K562 (cell line): ENCODE data around the gene C6orf58. TPM values are rescaled to one million over a fixed set of nuclear protein-coding genes. Genes with fewer than 3 reads are reported as not detected.

Source experiments
- ATAC-seq: fragments of 200-7000 bp; cut with Tn5 transposase; 3 replicates; pipeline ENCODE4 v1.9.1; 2020; ENCODE audit warnings: moderate library complexity
- BruUV-seq: library from RNA; stranded (reverse); fragments of 400-500 nt; replicated peaks from 2 replicates; lab custom pipeline; 2021; lab: Mats Ljungman, UMichigan
- CTCF ChIA-PET: fragments of 300-600 bp; formaldehyde crosslinking; extraction: SDS; loops from one replicate; lab custom pipeline; 2021; ENCODE audit warnings: low intra/inter-chr PET ratio; lab: Yijun Ruan, JAX
- POLR2A ChIA-PET: fragments of 300-600, 350-650 bp; sonication (Branson Sonifier 250); formaldehyde crosslinking; extraction: SDS; loops from one replicate; lab custom pipeline; 2021; ENCODE audit warnings: antibody characterized with exemption, inconsistent platforms; lab: Yijun Ruan, JAX
- DNase-seq, 4 experiments: peaks; one replicate each; pipeline versions ENCODE4 v3.0.0 to v3.0.0-alpha.2; 2011 to 2018; ENCODE audit warnings: low spot score in 3 of 4, mixed read lengths in 3 of 4; ENCODE audit errors: extremely low read depth in 1 of 4
- FAIRE-seq: peaks from 2 replicates; lab custom pipeline; 2011; peaks lifted over from hg19 to GRCh38; lab: Jason Lieb, UNC
- H2AFZ ChIP-seq: 2 replicates; pipeline ENCODE4 v1.6.0; 2011; ENCODE audit warnings: low read depth, low read length, control low read depth, inconsistent platforms
- H3K27ac ChIP-seq: fragments of 200-600 bp; 3 replicates; pipeline ENCODE4 v1.8.0; 2011; ENCODE audit warnings: low read depth, mild to moderate bottlenecking, control low read depth, inconsistent platforms, low read length, moderate library complexity, mixed read lengths; ENCODE audit errors: extremely low read depth
- H3K27me3 ChIP-seq, 2 experiments: fragments of 300-600 bp in 1 of 2; 2 replicates in 1 of 2; 3 replicates in 1 of 2; pipeline versions ENCODE4 v1.6.0 to v1.8.0; 2011; ENCODE audit warnings: inconsistent platforms in 2 of 2, low read length in 2 of 2, mild to moderate bottlenecking in 1 of 2, mixed read lengths in 1 of 2, moderate library complexity in 1 of 2; ENCODE audit not compliant: control insufficient read depth in 2 of 2, insufficient read depth in 2 of 2
- H3K36me3 ChIP-seq: fragments of 300-600 bp; 3 replicates; pipeline ENCODE4 v1.8.0; 2011; ENCODE audit warnings: mild to moderate bottlenecking, low read length, inconsistent platforms; ENCODE audit not compliant: control insufficient read depth, insufficient read depth
- H3K4me1 ChIP-seq, 2 experiments: fragments of 200-600 bp in 1 of 2; replicated peaks in 1 of 2; 2 replicates in 1 of 2; 3 replicates in 1 of 2; pipeline versions ENCODE4 v1.5.1 to v1.8.0; 2011; ENCODE audit warnings: inconsistent platforms in 2 of 2, low read length in 2 of 2, mild to moderate bottlenecking in 1 of 2, mixed read lengths in 1 of 2, moderate library complexity in 1 of 2; ENCODE audit not compliant: control insufficient read depth in 2 of 2, insufficient read depth in 2 of 2
- H3K4me2 ChIP-seq: 2 replicates; pipeline ENCODE4 v1.6.1; 2011; ENCODE audit warnings: low read length, control low read depth, inconsistent platforms, mixed read lengths; ENCODE audit not compliant: insufficient read depth
- H3K4me3 ChIP-seq: fragments of 200-600 bp; sonication (generic), shearing (Covaris generic); 2 replicates; pipeline ENCODE4 v1.5.1; 2016; ENCODE audit warnings: control low read depth, inconsistent platforms
- H3K79me2 ChIP-seq: fragments of 200-600 bp; 3 replicates; pipeline ENCODE4 v1.8.0; 2011; ENCODE audit warnings: low read length, inconsistent platforms; ENCODE audit not compliant: control insufficient read depth, insufficient read depth
- H3K9ac ChIP-seq, 2 experiments: 2 replicates each; pipeline versions ENCODE4 v1.6.0 to v1.6.1; 2011; ENCODE audit warnings: low read depth in 2 of 2, low read length in 2 of 2, control low read depth in 1 of 2, inconsistent platforms in 1 of 2, mild to moderate bottlenecking in 1 of 2, mixed read lengths in 1 of 2; ENCODE audit not compliant: insufficient read depth in 1 of 2
- H3K9me1 ChIP-seq: one replicate; pipeline ENCODE4 v1.6.0; 2011; ENCODE audit warnings: inconsistent platforms, mild to moderate bottlenecking, low read length, moderate library complexity; ENCODE audit not compliant: control insufficient read depth, insufficient read depth
- H3K9me3 ChIP-seq: replicated peaks from 2 replicates; pipeline ENCODE4 v1.5.1; 2011; ENCODE audit warnings: low read depth, low read length, inconsistent platforms; ENCODE audit not compliant: control insufficient read depth, insufficient read depth
- H4K20me1 ChIP-seq: replicated peaks from 2 replicates; pipeline ENCODE4 v1.6.1; 2011; ENCODE audit warnings: low read length, inconsistent platforms, mixed read lengths; ENCODE audit not compliant: control insufficient read depth, insufficient read depth
- BHLHE40 ChIP-seq: IDR thresholded peaks from 2 replicates; pipeline ENCODE4 v1.6.1; 2011; ENCODE audit warnings: low read length, improper control_type of control experiment
- MCM2 ChIP-seq: fragments of 450-650 bp; IDR thresholded peaks from 2 replicates; pipeline ENCODE4 v1.6.1; 2017; ENCODE audit warnings: low read depth, mild to moderate bottlenecking
- RAD21 ChIP-seq, 2 experiments: fragments of 250-450 bp in 1 of 2; fragments of 450-650 bp in 1 of 2; sonication (Bioruptor Pico) in 1 of 2; formaldehyde crosslinking in 1 of 2; IDR thresholded peaks in 1 of 2; conservative IDR thresholded peaks in 1 of 2; 2 replicates each; pipeline versions ENCODE4 v1.4.0 to v1.8.0; 2020 to 2022; ENCODE audit warnings: mild to moderate bottlenecking in 2 of 2, moderate library complexity in 1 of 2
- TBL1XR1 ChIP-seq, 2 experiments: IDR thresholded peaks; 2 replicates each; pipeline ENCODE4 v1.6.1; 2012; ENCODE audit warnings: improper control_type of control experiment in 2 of 2, low read length in 2 of 2, mild to moderate bottlenecking in 1 of 2
- TFAM ChIP-seq: fragments of 250-450 bp; sonication (Bioruptor Pico); conservative IDR thresholded peaks from 2 replicates; pipeline ENCODE4 v1.5.0; 2021; ENCODE audit warnings: mild to moderate bottlenecking, moderate library complexity
- WGBS: fragments of 100-300 bp; shearing (Covaris generic); methylation state at CpG from one replicate; pipeline ENCODE4 v1.1.6; 2016; ENCODE audit warnings: low coverage, mixed read lengths; ENCODE audit not compliant: insufficient coverage; ENCODE audit errors: missing lambda C conversion rate; 5-methylcytosine and 5-hydroxymethylcytosine counted together
- in situ Hi-C: fragments of 300-500 bp; cut with MboI; formaldehyde crosslinking; loops from 4 replicates; pipeline ENCODE4 v1.15.0; 2018; ENCODE audit warnings: inconsistent platforms, mixed read lengths
- intact Hi-C: fragments of 100-400 bp; cut with micrococcal nuclease; formaldehyde crosslinking; loops from 2 replicates; pipeline ENCODE4 v1.14.2; 2022
- polyA plus RNA-seq, 8 experiments: library from polyadenylated mRNA; depleted of rRNA in 4 of 8; stranded (reverse) in 5 of 8; unstranded in 3 of 8; fragments of >200 nt; fragmentation: Nextera tagmentation in 2 of 8; fragmentation: Illumina TruSeq in 1 of 8; extraction: Ambion mirVana in 2 of 8; extraction: Trizol in 1 of 8; gene quantifications; 2 replicates each; pipeline versions ENCODE4 v1.2.1 to v1.2.3, GENCODE V29; 2011 to 2014; ENCODE audit warnings: inconsistent platforms in 1 of 8, missing spikeins in 1 of 8
- total RNA-seq, 7 experiments: library from RNA; depleted of rRNA in 6 of 7; stranded (reverse); fragments of >200 nt in 6 of 7; fragmentation: Illumina TruSeq in 2 of 7; extraction: Trizol in 2 of 7; gene quantifications; 2 replicates each; pipeline versions ENCODE4 v1.2.1 to v1.2.3, GENCODE V29; 2011 to 2021; ENCODE audit warnings: low replicate concordance in 1 of 7

The C6orf58 gene
- total and polyA plus RNA-seq, 9 of the 15 experiments (the other 6 are each of a cell fraction or from before 2014, with no cell fraction given) = 0.04 TPM; not detected in 8

DNA sequence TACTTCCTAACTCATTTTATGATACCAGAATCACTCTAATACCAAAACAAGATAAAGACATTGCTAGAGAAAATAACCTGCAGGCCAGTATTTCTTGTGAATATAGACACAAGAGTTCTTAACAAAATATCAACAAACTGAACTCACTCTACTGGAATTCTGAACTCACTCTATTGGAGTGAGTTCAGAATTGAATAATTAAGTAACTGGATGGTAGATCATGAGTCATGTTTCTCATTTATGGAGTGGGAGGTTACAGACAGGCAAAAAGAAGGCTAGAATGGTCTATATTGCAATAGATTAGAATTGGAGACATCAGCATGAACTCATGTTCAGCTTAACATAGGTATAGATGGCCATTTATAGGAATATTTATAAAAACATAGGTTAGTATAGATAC lies 26.6 kb upstream of the C6orf58 start (continued):
- TF ChIP-seq TFAM (CRISPR knock-in tag) = no peak
- no peak for TF ChIP-seq BHLHE40
- TF ChIP-seq TBL1XR1 (IDR thresholded peaks at IDR 0.05; ENCODE audit: low read length in 2 of 2) = no peak

DNA sequence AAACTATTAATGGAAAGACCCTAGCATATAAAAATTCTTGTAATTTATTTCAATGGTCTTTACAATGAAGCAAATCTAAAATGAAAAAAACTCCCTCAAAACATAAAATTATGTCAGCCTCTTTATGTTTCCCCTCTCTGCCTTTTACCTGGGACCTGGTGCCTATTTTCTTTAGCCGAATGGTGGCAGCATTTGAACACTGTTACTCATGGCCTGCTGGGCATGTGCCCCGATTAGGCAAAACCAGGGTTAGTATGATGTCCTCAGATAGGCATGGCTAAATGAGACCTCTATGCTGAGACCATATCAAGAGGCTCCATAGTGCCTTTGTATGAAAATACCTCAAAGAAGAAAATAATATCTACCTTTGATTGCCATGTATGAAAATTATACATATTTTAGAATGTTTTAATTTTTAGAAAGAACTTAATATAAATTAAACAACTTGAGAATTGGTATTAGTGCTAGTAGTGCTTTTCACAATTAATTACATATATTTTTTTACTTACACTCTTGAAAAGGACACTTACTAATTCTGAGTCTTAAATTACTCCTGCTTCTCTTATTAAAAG lies 22.5 kb upstream of the C6orf58 start:
- Histone ChIP-seq H3K9me3 (no peaks in the 10 kb centered on the region), H3K36me3 (no peaks in the 10 kb centered on the region), H3K4me1 (no peaks in the 10 kb centered on the region), H3K4me2 (no peak overlapping the region), H3K4me3 (no peak overlapping the region), H3K9me1 (no peaks in the 10 kb centered on the region), H3K27me3 (no peaks in the 10 kb centered on the region), H3K9ac (no peak overlapping the region), H3K27ac (no peak overlapping the region), H4K20me1 (no peaks in the 10 kb centered on the region), H3K79me2 (no peaks in the 10 kb centered on the region), H2AFZ (no peak overlapping the region)
- CTCF ChIA-PET = no interaction called here
- in situ Hi-C loops = no loop called here
- TF ChIP-seq MCM2 = no peak
- TF ChIP-seq RAD21 (CRISPR knock-in tag; conservative IDR thresholded peaks at IDR 0.05 in 1 of 2, IDR thresholded peaks at IDR 0.05 in 1 of 2) = peak in 1 of 2 experiments; percentile 24; a peak in 1 of 4 replicates
- DNase-seq (no peak), ATAC-seq (no peak), FAIRE-seq (no peak)
- intact Hi-C loops = no loop called here
- no TSS peak for BruUV-seq
- POLR2A ChIA-PET = no interaction called here
- WGBS = 0% methylated on average over 1 of the region's 2 CpGs
